Islet of Langerhans (tissue), 1 donor: Measurements from ENCODE around the gene RGS18.
"Not testable (repeated sequence)": the region's sequence is repeated elsewhere in the genome, so short reads cannot be mapped to it uniquely, and the experiment has no call there.

Experiments used
- FAIRE-seq: peaks from one replicate; lab custom pipeline; 2011; peaks lifted over from hg19 to GRCh38; lab: Jason Lieb, UNC

RGS18 gene

DNA sequence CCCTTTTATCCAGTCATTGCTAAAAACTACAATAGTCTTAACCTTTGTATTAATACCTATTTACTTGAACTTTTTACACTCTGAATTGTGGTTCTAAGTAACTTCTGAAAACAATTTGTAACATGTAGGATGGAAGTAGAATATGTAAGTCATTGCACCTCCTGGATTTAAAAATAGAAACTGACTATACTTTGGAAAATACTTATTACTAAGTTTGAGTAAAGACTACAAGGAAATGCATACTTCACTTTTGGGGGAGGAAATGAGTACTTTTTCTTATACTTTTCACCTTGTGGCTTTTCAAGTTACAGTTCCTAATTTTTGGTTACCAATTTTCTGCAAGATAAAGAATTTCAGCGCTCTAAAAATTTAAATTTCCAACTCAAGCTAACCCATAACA is 8.7 kb downstream of the RGS18 start:
- FAIRE-seq, result no peak

DNA sequence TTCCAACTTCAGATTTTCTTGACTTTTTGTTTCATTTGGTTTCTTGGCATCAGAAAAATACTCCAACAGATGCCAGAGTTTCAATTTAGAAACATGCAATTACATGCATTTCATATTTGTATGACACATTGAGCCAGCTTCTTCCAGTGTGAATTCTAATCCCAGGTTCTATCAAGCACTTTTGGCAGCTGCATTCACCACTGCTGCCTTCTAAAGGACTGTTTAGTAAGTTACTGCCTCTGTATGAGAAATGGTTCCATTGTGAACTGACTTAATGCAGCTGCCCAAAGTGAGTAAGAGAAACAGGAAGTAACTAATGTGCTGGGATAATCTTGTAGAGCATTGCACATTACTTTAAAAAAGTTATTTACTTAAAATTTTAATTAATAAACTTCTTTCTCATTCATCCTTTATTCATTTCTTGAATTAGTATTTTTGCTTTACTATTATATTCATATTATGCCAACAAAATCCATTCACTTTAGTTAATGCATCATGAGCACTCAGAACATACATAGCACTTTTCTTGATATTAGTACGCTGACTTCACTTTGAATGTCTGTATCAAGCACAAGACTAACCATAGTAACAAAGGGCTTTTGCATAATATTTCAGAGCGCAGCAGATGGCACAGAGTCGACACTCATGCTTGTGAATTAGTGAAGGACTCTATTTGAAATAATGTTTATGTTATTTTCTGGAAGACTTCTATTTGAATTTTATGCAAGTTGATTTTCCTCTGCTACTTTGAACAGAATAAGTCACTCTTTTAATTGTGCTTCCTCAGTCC is 9.8 kb downstream of the RGS18 start:
- FAIRE-seq, result no peak

DNA sequence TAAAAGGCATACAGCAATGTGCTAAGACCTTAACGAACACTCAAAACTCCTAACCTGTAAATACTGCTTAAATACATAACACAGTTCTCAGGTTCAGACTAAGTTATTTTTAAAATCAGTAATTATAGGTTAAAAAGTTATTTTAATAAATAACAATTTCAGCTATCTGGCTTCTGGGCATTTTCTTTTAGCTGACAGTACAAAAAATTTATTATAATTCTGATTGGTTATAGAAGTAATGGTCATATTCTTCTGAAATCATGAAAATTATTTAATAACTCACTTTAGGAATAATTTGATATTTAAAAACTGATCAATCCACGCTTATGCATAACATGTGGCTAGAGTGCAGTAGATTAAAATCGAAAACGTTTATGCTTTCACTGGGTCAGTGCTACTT is 10.7 kb downstream of the RGS18 start:
- FAIRE-seq, result no peak

DNA sequence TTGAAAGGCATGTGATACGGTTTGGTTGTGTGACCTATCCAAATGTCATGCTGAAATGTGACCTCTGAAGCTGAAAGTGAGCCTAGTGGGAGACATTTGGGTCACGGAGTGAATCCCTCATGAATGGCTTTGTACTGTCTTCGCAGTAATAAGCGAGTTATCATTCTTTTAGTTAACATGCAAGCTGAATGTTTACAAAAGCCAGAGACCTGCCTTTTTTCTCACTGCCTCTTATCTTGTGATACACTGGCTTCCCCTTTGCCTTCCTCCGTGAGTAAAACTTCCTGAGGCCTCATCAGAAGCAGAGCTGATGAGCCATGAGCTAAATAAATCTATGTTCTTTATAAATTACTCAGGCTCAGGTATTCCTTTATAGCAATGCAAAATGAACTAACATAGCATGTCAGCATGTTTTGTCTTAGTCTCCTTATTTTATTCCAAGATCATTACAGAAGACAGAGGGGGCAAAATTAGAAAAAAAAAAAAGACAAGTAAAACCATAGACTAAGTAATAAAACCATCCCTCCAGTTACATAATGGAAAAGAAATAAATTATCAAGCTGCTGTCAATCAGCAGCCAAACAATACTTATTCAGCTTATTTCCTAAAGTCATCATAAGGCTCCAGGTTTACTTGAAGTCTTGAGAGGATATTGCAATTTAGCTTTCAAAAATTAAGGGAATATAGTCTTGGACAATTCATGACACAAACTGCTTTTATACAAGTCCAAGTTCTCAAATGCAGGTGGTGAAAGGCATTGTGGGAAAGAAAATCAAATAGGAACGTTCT is 12.1 kb downstream of the RGS18 start:
- FAIRE-seq, result no peak

DNA sequence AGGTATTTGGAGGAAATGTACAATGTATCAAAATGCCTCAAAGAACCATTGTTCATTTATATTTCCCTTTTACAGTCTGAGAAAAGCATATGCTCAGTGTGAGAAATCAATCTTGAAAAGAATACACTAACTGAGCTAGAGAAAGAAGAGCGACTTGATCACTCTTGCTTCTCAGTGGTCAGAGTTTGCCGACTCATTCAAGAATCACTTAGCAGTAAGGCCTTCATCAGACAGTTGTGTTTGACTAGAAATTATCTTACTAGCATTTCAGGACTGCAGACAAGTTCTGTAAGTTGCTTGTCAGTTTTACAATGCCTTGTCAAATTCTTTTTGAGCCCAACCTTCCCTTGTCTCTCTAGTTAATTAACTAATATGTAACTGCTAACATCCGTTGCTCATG is 12.9 kb downstream of the RGS18 start:
- FAIRE-seq, result no peak

DNA sequence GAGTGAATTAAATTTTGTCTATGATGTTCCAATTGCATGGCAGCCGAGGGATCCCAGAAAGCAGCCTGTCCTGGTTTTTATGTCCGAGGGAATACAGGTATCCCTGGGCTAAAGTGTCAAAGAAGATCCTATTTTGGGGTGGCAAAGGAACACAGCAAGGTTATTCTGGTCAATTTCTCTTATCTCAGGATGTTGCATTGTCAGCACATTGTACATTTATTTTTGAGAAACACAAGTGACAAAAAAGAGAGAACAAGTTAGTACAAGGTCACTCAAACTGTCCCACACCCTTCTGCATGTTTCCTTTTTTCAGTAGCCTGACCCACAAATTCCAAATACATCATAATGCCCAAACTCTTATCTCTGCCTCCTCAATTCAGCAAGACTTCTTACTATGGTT is 17.7 kb downstream of the RGS18 start:
- no peak for FAIRE-seq

DNA sequence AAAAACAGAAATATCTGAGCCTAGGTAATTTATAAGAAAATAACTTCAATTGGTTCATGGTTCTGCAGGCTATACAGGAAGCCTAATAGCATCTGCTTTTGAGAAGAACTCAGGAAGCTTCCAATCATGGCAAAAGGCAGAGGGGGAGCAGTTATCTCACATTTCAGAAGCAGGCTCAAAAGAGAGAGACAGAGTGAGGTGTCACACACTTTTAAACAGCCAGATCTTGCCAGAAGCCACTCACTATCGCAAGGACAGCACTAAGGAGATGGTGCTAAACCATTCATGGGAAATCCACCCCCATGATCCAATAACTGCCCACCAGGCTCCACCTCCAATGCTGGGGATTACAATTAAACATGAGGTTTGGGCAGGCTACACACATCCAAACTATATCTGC is 25.5 kb downstream of the RGS18 start:
- FAIRE-seq, result no peak

DNA sequence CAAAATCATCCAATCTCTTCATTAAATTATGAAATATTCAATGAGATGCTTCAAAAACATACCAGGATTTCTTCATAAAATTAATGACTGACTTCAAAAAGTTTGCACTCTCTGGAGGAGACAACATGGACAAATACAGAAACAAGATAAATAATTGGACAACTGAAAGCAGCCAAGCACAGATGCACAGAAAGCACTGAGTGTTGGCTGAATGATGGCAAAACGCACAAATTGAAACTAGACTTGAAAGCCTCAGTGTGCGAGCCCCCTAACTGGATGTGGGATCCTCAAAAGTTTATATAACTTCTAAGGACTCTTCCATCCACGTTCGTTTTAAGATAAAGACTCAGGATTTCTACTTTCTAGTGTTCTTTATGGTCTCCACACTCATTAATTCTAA is 27.9 kb downstream of the RGS18 start:
- FAIRE-seq, result no peak

DNA sequence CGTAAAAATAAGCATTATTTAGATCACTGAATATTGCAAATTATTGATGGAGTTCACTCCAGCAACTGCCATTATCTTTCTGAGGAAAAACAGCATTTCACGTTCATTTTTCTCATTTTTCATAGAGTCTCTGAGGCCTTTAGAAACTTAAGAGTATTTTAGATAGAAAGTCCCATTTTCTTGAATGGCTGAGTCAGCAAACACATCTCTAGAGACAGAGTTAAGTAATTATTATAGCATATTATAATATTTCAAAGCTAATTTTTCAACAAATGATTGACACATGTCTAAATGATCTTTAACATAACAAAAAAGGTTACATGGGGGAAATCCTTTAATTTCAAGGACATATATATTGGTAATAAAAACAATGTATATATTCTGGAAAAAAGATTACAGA is 31.8 kb downstream of the RGS18 start:
- FAIRE-seq, result no peak

DNA sequence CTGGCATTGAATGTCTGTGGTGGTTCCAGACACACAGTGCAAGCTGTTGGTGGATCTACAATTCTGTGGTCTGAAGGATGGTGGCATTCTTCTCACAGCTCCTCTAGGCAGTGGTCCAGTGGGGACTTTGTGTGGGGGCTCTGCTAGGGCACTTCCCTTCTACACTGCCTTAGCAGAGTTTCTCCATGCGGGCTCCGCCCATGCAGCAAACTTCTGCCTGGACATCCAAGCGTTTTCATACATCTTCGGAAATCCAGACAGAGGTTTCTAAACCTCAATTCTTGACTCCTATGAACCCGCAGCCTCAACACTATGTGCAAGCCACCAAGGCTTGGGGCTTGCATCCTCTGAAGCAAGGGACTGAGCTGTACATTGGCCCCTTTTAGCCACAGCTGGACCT is 43.0 kb downstream of the RGS18 start:
- no peak for FAIRE-seq

DNA sequence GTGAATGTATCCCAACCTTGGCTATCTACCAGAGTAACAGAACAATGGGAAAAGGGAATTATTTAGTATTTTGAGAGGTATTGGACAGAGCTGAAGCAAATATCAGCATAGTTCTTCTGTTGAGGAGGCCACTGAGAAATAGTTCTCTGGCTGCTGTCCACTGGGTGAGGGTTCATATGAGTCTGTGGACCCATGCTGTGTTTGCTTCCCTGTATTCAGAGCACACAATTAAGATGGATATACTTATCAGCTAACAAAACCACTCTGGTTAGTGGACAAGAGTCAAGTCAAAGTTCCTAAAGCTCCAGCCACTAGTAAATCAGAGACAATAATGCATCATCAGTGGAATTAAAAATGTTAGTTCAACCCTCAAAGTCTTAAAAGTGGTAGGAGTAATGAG is 66.1 kb downstream of the RGS18 start:
- FAIRE-seq, result no peak

DNA sequence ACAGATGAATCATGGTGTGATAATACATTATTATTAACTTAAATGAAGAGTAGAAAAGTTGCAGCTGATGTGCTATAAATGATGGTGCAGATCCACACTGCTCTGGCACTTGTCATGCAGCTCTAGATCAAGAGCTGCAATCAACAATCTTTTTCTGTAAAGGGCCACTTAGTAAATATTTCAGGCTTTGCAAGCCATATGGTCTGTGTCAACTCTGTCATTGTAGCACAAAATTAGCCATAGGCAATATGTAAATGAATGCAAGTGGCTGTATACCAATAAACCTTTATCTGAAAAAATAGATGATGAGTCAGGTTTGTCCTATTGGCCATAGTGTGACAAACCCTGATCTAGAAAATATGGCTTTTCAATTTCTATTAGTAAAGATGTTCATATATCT is 66.6 kb downstream of the RGS18 start:
- FAIRE-seq, result no peak

DNA sequence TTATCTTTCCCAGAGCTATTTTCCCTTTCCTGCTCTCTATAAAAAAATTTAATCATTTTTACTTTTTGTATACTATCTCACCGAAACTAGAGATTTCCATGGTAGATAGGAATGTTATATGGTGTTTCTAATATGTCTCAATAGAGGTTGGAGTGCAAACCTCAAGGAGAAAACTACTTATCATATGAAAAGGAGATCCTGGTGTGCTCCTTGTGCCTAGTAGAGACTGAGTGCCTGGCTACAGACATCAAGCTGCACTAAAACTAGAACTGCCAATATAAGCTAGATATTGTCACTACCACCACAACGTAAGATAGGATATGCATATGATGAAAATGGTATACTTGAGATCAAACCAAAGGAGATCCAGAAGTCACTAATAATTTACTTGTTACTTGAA is 67.0 kb downstream of the RGS18 start:
- FAIRE-seq, result no peak

DNA sequence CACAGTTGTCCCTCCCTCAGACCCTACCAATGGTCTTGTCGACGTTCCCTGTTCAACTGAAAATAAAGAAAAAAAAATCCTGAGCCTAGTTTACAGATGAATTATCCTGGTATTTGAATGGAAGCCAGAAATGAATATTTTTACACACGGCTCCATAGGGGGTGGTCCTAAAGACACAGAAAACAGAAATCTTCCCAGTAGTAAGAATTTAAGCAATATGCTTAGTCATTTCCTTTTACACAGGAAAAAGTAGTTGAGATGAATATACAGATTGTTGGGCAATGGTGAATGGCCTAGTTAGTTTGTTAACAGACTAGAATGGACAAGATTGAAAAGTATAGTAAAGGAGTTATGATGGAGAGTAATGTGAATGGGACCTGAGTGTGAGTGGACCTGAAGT is 67.4 kb downstream of the RGS18 start:
- FAIRE-seq, result no peak

DNA sequence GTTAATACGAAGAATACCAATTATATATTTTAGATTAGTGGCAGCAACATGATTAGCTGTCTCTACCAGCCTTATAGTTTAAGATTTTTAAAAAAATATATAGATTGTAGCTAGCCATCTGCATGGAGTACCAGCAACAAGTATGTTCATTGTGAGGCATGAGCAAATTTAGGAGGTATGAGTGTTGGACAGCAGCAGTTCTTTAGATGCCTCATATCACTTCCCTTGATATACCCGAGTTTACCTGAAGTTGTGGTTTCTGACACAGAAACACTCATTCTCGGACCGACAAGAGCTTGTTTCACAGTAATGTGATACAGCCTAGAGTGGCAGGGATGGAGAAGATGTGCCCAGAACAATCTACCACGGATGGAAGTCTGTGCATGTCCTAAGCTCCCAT is 69.1 kb downstream of the RGS18 start:
- no peak for FAIRE-seq

DNA sequence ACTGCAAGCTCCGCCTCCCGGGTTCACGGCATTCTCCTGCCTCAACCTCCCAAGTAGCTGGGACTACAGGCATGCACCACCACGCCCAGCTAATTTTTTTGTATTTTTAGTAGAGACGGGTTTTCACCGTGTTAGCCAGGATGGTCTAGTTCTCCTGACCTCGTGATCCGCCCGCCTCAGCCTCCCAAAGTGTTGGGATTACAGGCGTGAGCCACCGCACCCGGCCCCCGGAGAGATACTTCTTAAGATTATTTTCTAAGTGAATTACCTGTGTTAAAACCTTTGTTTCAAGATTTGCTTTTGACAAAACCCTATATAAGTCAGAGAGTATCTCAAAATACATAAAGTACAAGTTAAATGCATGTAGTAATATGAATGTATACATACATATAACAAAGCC is 69.7 kb downstream of the RGS18 start:
- FAIRE-seq, result not testable (repeated sequence)

DNA sequence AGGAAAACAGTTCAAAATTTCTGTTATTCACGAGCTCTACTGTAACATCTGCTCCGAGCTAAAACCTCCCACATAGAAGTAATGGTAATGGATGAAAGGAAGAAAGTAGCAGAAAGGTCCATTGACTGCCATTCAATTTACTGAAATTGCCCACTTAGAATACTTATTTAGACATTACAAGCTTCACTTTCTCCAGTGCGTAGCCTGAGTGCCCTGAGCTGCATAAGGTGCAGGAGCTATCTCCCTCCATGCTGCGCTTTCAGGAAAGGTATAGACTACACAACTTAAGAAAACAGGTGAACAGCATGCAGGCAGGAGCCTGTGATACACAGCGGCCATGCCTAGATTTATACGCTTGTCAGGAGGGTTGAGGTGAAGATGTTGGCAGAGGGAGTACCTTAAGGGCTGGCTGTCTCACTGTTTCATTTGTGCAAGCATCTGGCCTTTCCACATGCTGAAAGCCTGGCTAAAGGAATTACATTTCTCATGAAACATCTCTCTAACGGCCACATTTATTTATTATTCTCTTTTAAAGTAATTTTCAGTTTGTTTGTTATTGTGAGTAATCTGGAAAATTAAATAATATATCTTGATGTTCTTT is 74.7 kb downstream of the RGS18 start:
- FAIRE-seq, result no peak

DNA sequence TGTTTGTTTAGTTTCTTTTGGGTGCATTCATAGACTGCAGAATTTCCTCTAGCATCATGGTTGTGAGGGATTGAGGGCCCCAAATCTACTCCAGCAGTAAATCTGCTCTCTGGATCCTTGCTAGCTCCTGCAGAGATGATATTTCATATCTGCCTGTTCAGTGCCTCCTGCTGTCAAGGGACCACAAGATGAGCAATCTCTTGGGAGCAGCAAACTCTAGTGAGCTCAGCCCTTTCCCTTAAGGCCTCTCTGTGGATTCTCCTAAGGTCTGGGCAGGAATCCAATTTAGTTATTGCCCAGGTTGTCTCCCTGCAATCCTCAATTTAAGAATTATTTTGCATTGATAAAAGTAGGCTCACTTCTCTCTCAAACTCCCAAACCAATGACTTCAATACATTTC is 76.9 kb downstream of the RGS18 start:
- FAIRE-seq, result no peak
